Forelimb muscle (tissue), 1 donor: Measurements from ENCODE around the gene PCDHGA6. TPM values are rescaled to one million over a fixed set of nuclear protein-coding genes. Genes with fewer than 3 reads are reported as not detected.

ENCODE experiments used
- DNase-seq: peaks from one replicate; pipeline ENCODE4 v3.0.0-alpha.2; 2013; ENCODE audit warnings: low read depth
- polyA plus RNA-seq: library from polyadenylated mRNA; unstranded; fragments of 120-200 nt; gene quantifications from one replicate; pipeline ENCODE4 v1.2.1, GENCODE V29; 2013; ENCODE audit not compliant: insufficient read length

The PCDHGA6 gene
- polyA plus RNA-seq, 1 donor, result 2.6 TPM

- DNase-seq, result no peak
These were observed 45.6 kb downstream of the PCDHGA6 start for GRCh38 chr5:141419074-141419880.

- DNase-seq, result no peak
These were observed 47.3 kb downstream of the PCDHGA6 start, which contains the start of gene PCDHGA11 for GRCh38 chr5:141420855-141421488. PCDHGA11 (plus strand) TSS chr5:141421051; CDS start chr5:141421228, 177 bp downstream.

- no peak for DNase-seq
These were observed 47.8 kb downstream of the PCDHGA6 start for GRCh38 chr5:141421489-141421855.

GRCh38 chr5:141422742-141423291 is 49.1 kb downstream of the PCDHGA6 start:
- DNase-seq, result no peak

GRCh38 chr5:141427783-141428426 is 54.2 kb downstream of the PCDHGA6 start:
- no peak for DNase-seq

Other genes with a start within 250 kb of the PCDHGA6 start
- gene PCDHB5, start 238.7 kb upstream of the PCDHGA6 start, polyA plus RNA-seq, result 3.8 TPM
- 1.4 TPM for gene PCDHB6, start 223.8 kb upstream of the PCDHGA6 start, polyA plus RNA-seq
- gene PCDHB7, start 201.2 kb upstream of the PCDHGA6 start, polyA plus RNA-seq, result 1.9 TPM
- gene PCDHB8, start 196.1 kb upstream of the PCDHGA6 start, polyA plus RNA-seq, result 1.8 TPM
- 2.5 TPM for gene PCDHB16, start 191.5 kb upstream of the PCDHGA6 start, polyA plus RNA-seq
- gene PCDHB9, start 186.7 kb upstream of the PCDHGA6 start, polyA plus RNA-seq, result 2.9 TPM
- gene PCDHB10, start 181.5 kb upstream of the PCDHGA6 start, polyA plus RNA-seq, result 3.6 TPM
- 2.2 TPM for gene PCDHB11, start 174.3 kb upstream of the PCDHGA6 start, polyA plus RNA-seq
- gene PCDHB12, start 165.2 kb upstream of the PCDHGA6 start, polyA plus RNA-seq, result 2.5 TPM
- gene PCDHB13, start 160.0 kb upstream of the PCDHGA6 start, polyA plus RNA-seq, result 2.4 TPM
- gene PCDHB14, start 150.5 kb upstream of the PCDHGA6 start, polyA plus RNA-seq, result 6.3 TPM
- 7.0 TPM for gene PCDHB15, start 128.5 kb upstream of the PCDHGA6 start, polyA plus RNA-seq
- gene SLC25A2, start 69.8 kb upstream of the PCDHGA6 start, polyA plus RNA-seq, result 0.10 TPM
- 76.1 TPM for gene TAF7, start 53.1 kb upstream of the PCDHGA6 start, polyA plus RNA-seq
- gene PCDHGA1, start 43.4 kb upstream of the PCDHGA6 start, polyA plus RNA-seq, result 0.58 TPM
- gene PCDHGA2, start 35.1 kb upstream of the PCDHGA6 start, polyA plus RNA-seq, result 2.1 TPM
- gene PCDHGA3, start 30.1 kb upstream of the PCDHGA6 start, polyA plus RNA-seq, result 1.1 TPM
- gene PCDHGB1, start 23.8 kb upstream of the PCDHGA6 start, polyA plus RNA-seq, result 0.49 TPM
- gene PCDHGA4, start 18.9 kb upstream of the PCDHGA6 start, polyA plus RNA-seq, result 1.0 TPM
- gene PCDHGB2, start 13.9 kb upstream of the PCDHGA6 start, polyA plus RNA-seq, result 1.7 TPM
- 2.6 TPM for gene PCDHGA5, start 9.7 kb upstream of the PCDHGA6 start, polyA plus RNA-seq
- 1.6 TPM for gene PCDHGB3, start 3.6 kb upstream of the PCDHGA6 start, polyA plus RNA-seq
- gene PCDHGA7, start 8.9 kb downstream of the PCDHGA6 start, polyA plus RNA-seq, result 1.4 TPM
- 1.7 TPM for gene PCDHGB4, start 13.8 kb downstream of the PCDHGA6 start, polyA plus RNA-seq
- 0.73 TPM for gene PCDHGA8, start 18.7 kb downstream of the PCDHGA6 start, polyA plus RNA-seq
- 3.1 TPM for gene PCDHGB5, start 24.1 kb downstream of the PCDHGA6 start, polyA plus RNA-seq
- gene PCDHGA9, start 28.9 kb downstream of the PCDHGA6 start, polyA plus RNA-seq, result 3.3 TPM
- gene PCDHGB6, start 34.1 kb downstream of the PCDHGA6 start, polyA plus RNA-seq, result 3.5 TPM
- 1.4 TPM for gene PCDHGA10, start 39.1 kb downstream of the PCDHGA6 start, polyA plus RNA-seq
- 7.0 TPM for gene PCDHGB7, start 43.8 kb downstream of the PCDHGA6 start, polyA plus RNA-seq
- gene PCDHGA11, start 47.2 kb downstream of the PCDHGA6 start, polyA plus RNA-seq, result 2.7 TPM
- 1.7 TPM for gene PCDHGA12, start 56.6 kb downstream of the PCDHGA6 start, polyA plus RNA-seq
- 83.8 TPM for gene PCDHGC3, start 102.1 kb downstream of the PCDHGA6 start, polyA plus RNA-seq
- gene PCDHGC4, start 111.1 kb downstream of the PCDHGA6 start, polyA plus RNA-seq, result 1.8 TPM
- 0.78 TPM for gene PCDHGC5, start 115.2 kb downstream of the PCDHGA6 start, polyA plus RNA-seq
- 20.1 TPM for gene DIAPH1, start 245.1 kb downstream of the PCDHGA6 start, polyA plus RNA-seq